B cell (primary cell): ENCODE measurements around the gene RNF152. TPM values are rescaled to one million over a fixed set of nuclear protein-coding genes. Genes with fewer than 3 reads are reported as not detected.

Experiments
- ATAC-seq: fragments of 200-7000 bp; cut with Tn5 transposase; one replicate; pipeline ENCODE4 v1.10.0; 2021; ENCODE audit warnings: low read depth, mild to moderate bottlenecking, moderate number of reproducible peaks, moderate library complexity
- CTCF ChIA-PET: fragments of 350-600 bp; sonication (Branson Sonifier 250); formaldehyde crosslinking; loops from one replicate; lab custom pipeline; 2021; ENCODE audit warnings: antibody characterized with exemption, inconsistent platforms; lab: Charles Lee
- POLR2A ChIA-PET: fragments of 350-600 bp; sonication (Branson Sonifier 250); formaldehyde crosslinking; loops from one replicate; lab custom pipeline; 2021; ENCODE audit warnings: antibody characterized with exemption; lab: Charles Lee
- DNase-seq: peaks from one replicate; pipeline ENCODE4 v3.0.0; 2013
- H2AFZ ChIP-seq: 2 replicates; pipeline ENCODE4 v1.6.1; 2012; ENCODE audit warnings: mild to moderate bottlenecking, low read depth, low read length; ENCODE audit not compliant: insufficient read depth, poor library complexity, severe bottlenecking
- H3K27ac ChIP-seq, 2 donors: 1 replicate in 1 of 2; 2 replicates in 1 of 2; pipeline ENCODE4 v1.5.1; 2012 to 2013; ENCODE audit warnings: low read length in 2 of 2, mild to moderate bottlenecking in 2 of 2, moderate library complexity in 1 of 2
- H3K27me3 ChIP-seq, 4 experiments: fragments of 200-600 bp in 1 of 4; sonication (generic) in 1 of 4; replicated peaks in 1 of 4; 1 replicate in 2 of 4; 2 replicates in 2 of 4; pipeline versions ENCODE4 v1.6.1 to v1.7.0; 2013 to 2016; ENCODE audit warnings: low read length in 3 of 4, mild to moderate bottlenecking in 2 of 4, mixed read lengths in 1 of 4, moderate library complexity in 1 of 4; ENCODE audit not compliant: insufficient read depth in 4 of 4, control insufficient read depth in 3 of 4; ENCODE audit errors: control extremely low read depth in 1 of 4
- H3K36me3 ChIP-seq, 2 experiments: replicated peaks in 1 of 2; 1 replicate in 1 of 2; 2 replicates in 1 of 2; pipeline versions ENCODE4 v1.6.1 to v1.7.1; 2013; ENCODE audit warnings: low read length in 1 of 2; ENCODE audit not compliant: insufficient read depth in 2 of 2, control insufficient read depth in 1 of 2; ENCODE audit errors: control extremely low read depth in 1 of 2, extremely low read depth in 1 of 2
- H3K4me1 ChIP-seq, 2 donors: fragments of 200-600 bp in 1 of 2; sonication (generic) in 1 of 2; 1 replicate in 1 of 2; 2 replicates in 1 of 2; pipeline versions ENCODE4 v1.5.1 to v1.6.1; 2013 to 2017; ENCODE audit warnings: low read length in 2 of 2; ENCODE audit not compliant: control insufficient read depth in 2 of 2, insufficient read depth in 2 of 2
- H3K4me2 ChIP-seq: replicated peaks from 2 replicates; pipeline ENCODE3; 2012; ENCODE audit warnings: mild to moderate bottlenecking, low read depth, low read length; ENCODE audit not compliant: poor library complexity, severe bottlenecking
- H3K4me3 ChIP-seq, 5 experiments: fragments of 200-600 bp in 1 of 5; sonication (generic) in 1 of 5; 1 replicate in 3 of 5; 2 replicates in 2 of 5; pipeline versions ENCODE4 v1.5.1 to v1.7.0; 2011 to 2016; ENCODE audit warnings: low read length in 4 of 5, mild to moderate bottlenecking in 4 of 5, low read depth in 2 of 5, control low read depth in 1 of 5, moderate library complexity in 1 of 5; ENCODE audit not compliant: insufficient read depth in 1 of 5; ENCODE audit errors: control extremely low read depth in 1 of 5, extremely low read depth in 1 of 5
- H3K79me2 ChIP-seq: fragments of 200-600 bp; sonication (generic); one replicate; pipeline ENCODE4 v1.6.0; 2016; ENCODE audit warnings: low read length; ENCODE audit not compliant: control insufficient read depth, insufficient read depth
- H3K9ac ChIP-seq: fragments of 200-600 bp; sonication (generic); 2 replicates; pipeline ENCODE4 v1.6.1; 2017; ENCODE audit warnings: mild to moderate bottlenecking, low read length, moderate library complexity
- H3K9me3 ChIP-seq, 3 donors: one replicate each; pipeline versions ENCODE4 v1.6.1 to v1.7.1; 2013; ENCODE audit warnings: low read length in 2 of 3; ENCODE audit not compliant: control insufficient read depth in 2 of 3, insufficient read depth in 1 of 3; ENCODE audit errors: control extremely low read depth in 1 of 3
- H4K20me1 ChIP-seq: 2 replicates; pipeline ENCODE4 v1.6.0; 2012; ENCODE audit warnings: mild to moderate bottlenecking, low read length; ENCODE audit not compliant: insufficient read depth, control insufficient read depth, poor library complexity, severe bottlenecking
- H3K27ac Mint-ChIP-seq: one replicate; pipeline ENCODE4 v1.8.0; 2021; ENCODE audit warnings: mixed read lengths
- H3K27me3 Mint-ChIP-seq: one replicate; pipeline ENCODE4 v1.8.0; 2021; ENCODE audit warnings: mixed read lengths
- H3K4me1 Mint-ChIP-seq: one replicate; pipeline ENCODE4 v1.8.0; 2021; ENCODE audit warnings: mixed read lengths
- H3K4me3 Mint-ChIP-seq: one replicate; pipeline ENCODE4 v1.8.0; 2021; ENCODE audit warnings: mixed read lengths
- H3K9me3 Mint-ChIP-seq: one replicate; pipeline ENCODE4 v1.8.0; 2022; ENCODE audit warnings: mixed read lengths; ENCODE audit not compliant: insufficient read depth
- EZH2 ChIP-seq: IDR thresholded peaks from 2 replicates; pipeline ENCODE4 v1.6.1; 2012; ENCODE audit warnings: borderline replicate concordance, low read depth, mild to moderate bottlenecking, moderate library complexity, low read length; ENCODE audit not compliant: insufficient read depth, poor library complexity, severe bottlenecking
- WGBS: methylation state at CpG from one replicate; pipeline ENCODE4 v1.1.5; 2013; ENCODE audit warnings: missing lambda C conversion rate; ENCODE audit not compliant: insufficient coverage; 5-methylcytosine and 5-hydroxymethylcytosine counted together
- intact Hi-C: fragments of 100-400 bp; cut with micrococcal nuclease; formaldehyde crosslinking; loops from one replicate; pipeline ENCODE4 v1.10.0; 2022
- polyA plus RNA-seq: library from polyadenylated mRNA; depleted of rRNA; stranded (reverse); fragments of >200 nt; gene quantifications from 2 replicates; pipeline ENCODE4 v1.2.3, GENCODE V29; 2012
- total RNA-seq, 2 donors: library from RNA; stranded (reverse); fragments of 120-200 nt in 1 of 2; gene quantifications; 1 replicate in 1 of 2; 2 replicates in 1 of 2; pipeline versions ENCODE4 v1.2.3 to v1.2.4, GENCODE V29; 2013 to 2022
- TF ChIP-seq, protein P1 (sequence below): fragments of 200-600 bp; IDR thresholded peaks from one replicate; pipeline ENCODE4 v1.8.0; 2022; ENCODE audit warnings: antibody characterized with exemption, mild to moderate bottlenecking

The RNF152 gene
- total and polyA plus RNA-seq, 2 donors (not counting 1 experiment from before 2014, with no cell fraction given) = 0.49 TPM; not detected in 1

DNA sequence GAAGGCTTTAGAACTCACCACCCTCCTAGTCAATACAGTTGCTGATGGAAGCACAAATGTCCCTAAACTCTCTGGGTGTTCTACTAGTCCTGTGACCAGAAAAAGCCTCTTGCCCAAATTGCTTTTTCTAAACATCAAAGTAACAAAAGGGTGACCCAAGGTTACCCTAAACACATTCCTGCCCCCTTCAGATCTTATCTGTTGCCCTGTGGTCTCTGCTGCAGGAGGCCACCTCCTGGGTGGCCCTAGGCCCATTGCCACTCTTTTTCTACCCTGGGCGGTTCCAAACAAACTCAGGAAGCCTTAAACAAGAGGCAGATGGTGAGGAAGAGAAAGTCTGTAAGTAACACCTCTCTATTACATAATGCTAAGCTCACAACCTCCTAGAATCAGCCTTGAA is 3.3 kb downstream of the RNF152 start:
- Mint-ChIP-seq H3K9me3 (no peaks in the 10 kb centered on the region), H3K27me3 (peaks cover 62% of the 10 kb centered on the region), H3K4me1 (peaks cover 11% of the 10 kb centered on the region), H3K4me3 (no peak overlapping the region), H3K27ac (no peak overlapping the region)
- POLR2A ChIA-PET = no interaction called here
- Histone ChIP-seq H3K4me2 (no peak overlapping the region), H2AFZ (no peak overlapping the region), H3K36me3 (no peaks in the 10 kb centered on the region), H4K20me1 (no peaks in the 10 kb centered on the region), H3K9me3 (peaks cover 0 to 6% (median 0%) of the 10 kb centered on the region in 3 donors), H3K9ac (no peak overlapping the region), H3K4me1 (peaks cover 12% of the 10 kb centered on the region in 2 donors), H3K79me2 (no peaks in the 10 kb centered on the region), H3K27me3 (peaks cover 0 to 23% (median 14%) of the 10 kb centered on the region in 4 experiments), H3K27ac (no peak overlapping the region), H3K4me3 (no peak overlapping the region)
- TF ChIP-seq EZH2 = no peak
- TF ChIP-seq, protein P1, sequence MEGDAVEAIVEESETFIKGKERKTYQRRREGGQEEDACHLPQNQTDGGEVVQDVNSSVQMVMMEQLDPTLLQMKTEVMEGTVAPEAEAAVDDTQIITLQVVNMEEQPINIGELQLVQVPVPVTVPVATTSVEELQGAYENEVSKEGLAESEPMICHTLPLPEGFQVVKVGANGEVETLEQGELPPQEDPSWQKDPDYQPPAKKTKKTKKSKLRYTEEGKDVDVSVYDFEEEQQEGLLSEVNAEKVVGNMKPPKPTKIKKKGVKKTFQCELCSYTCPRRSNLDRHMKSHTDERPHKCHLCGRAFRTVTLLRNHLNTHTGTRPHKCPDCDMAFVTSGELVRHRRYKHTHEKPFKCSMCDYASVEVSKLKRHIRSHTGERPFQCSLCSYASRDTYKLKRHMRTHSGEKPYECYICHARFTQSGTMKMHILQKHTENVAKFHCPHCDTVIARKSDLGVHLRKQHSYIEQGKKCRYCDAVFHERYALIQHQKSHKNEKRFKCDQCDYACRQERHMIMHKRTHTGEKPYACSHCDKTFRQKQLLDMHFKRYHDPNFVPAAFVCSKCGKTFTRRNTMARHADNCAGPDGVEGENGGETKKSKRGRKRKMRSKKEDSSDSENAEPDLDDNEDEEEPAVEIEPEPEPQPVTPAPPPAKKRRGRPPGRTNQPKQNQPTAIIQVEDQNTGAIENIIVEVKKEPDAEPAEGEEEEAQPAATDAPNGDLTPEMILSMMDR = no peak
- ATAC-seq = no peak
- intact Hi-C loops = no loop called here
- no CpG with 5 or more reads among the region's 1 CpG for WGBS
- CTCF ChIA-PET = interaction anchor here (1.4 kb wide), 1 partner anchor 11 kb away, joined by 4 read pairs; no protein-coding TSS in a partner anchor
- DNase-seq = no peak

DNA sequence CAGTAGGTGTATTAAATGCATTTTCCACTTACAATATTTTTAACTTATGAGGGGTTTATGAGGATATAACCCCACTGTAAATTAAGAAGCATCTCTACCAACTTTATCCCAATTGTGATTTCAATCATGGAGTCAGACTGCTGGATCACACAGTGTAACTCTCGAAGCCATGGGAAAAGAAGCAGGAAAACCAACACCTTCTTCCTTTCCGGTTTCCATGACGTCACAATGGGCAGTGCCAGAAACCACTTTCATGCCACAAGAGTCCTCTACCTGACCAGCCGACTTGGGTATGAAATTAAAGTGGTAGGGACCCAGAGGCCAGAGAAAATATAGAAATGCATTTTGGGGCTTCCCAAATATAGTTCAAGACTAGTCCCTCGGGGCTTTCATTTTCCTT is 4.2 kb downstream of the RNF152 start:
- no peak overlapping the region for H2AFZ ChIP-seq
- ATAC-seq (no peak), DNase-seq (no peak)
- Mint-ChIP-seq H3K27me3 (peaks cover 62% of the 10 kb centered on the region), H3K4me1 (peaks cover 11% of the 10 kb centered on the region), H3K27ac (no peak overlapping the region), H3K9me3 (no peaks in the 10 kb centered on the region), H3K4me3 (no peak overlapping the region)
- H3K27ac ChIP-seq = no peak overlapping the region
- intact Hi-C loops = no loop called here
- ChIA-PET POLR2A (no interaction called here), CTCF (interaction anchor here (1.4 kb wide), 1 partner anchor 12 kb away, joined by 4 read pairs; no protein-coding TSS in a partner anchor)
- no peak overlapping the region for H3K4me2 ChIP-seq
- no peaks in the 10 kb centered on the region for H3K79me2 ChIP-seq
- TF ChIP-seq EZH2 = no peak
- TF ChIP-seq, protein P1 = no peak
- WGBS = 87% methylated on average over 3 of the region's 5 CpGs
- no peaks in the 10 kb centered on the region for H4K20me1 ChIP-seq
- peaks cover 0 to 6% (median 0%) of the 10 kb centered on the region in 3 donors for H3K9me3 ChIP-seq
- H3K9ac ChIP-seq = no peak overlapping the region
- peaks cover 10 to 12% of the 10 kb centered on the region in 2 donors for H3K4me1 ChIP-seq
- H3K4me3 ChIP-seq = no peak overlapping the region
- no peaks in the 10 kb centered on the region for H3K36me3 ChIP-seq
- peaks cover 0 to 19% (median 14%) of the 10 kb centered on the region in 4 experiments for H3K27me3 ChIP-seq
